K562 (cell line): ENCODE data around the gene FLT1. TPM values are rescaled to one million over a fixed set of nuclear protein-coding genes. Genes with fewer than 3 reads are reported as not detected.

ENCODE experiments used
- CEBPB ChIP-seq: fragments of 450-650 bp; IDR thresholded peaks from 2 replicates; pipeline ENCODE4 v1.6.1; 2016; ENCODE audit warnings: missing genetic modification characterization, missing compliant biosample characterization
- DPF2 ChIP-seq: fragments of 450-650 bp; IDR thresholded peaks from 2 replicates; pipeline ENCODE4 v1.6.1; 2016
- FOS ChIP-seq: IDR thresholded peaks from 3 replicates; pipeline ENCODE4 v1.6.1; 2011; ENCODE audit not compliant: insufficient read length; ENCODE audit errors: extremely low read depth
- HES1 ChIP-seq: fragments of 450-650 bp; IDR thresholded peaks from 2 replicates; pipeline ENCODE4 v1.6.1; 2016; ENCODE audit warnings: low read depth, mild to moderate bottlenecking, moderate library complexity
- JUNB ChIP-seq: fragments of 450-650 bp; formaldehyde crosslinking; conservative IDR thresholded peaks from 2 replicates; pipeline ENCODE4 v1.4.0; 2020; ENCODE audit warnings: mild to moderate bottlenecking
- OTX1 ChIP-seq: fragments of 450-650 bp; formaldehyde crosslinking; IDR thresholded peaks from 2 replicates; pipeline ENCODE4 v1.4.0; 2022; ENCODE audit warnings: mild to moderate bottlenecking
- POLR2A ChIP-seq: fragments of 450-650 bp; conservative IDR thresholded peaks from 2 replicates; pipeline ENCODE4 v1.6.1; 2016
- TRIM24 ChIP-seq, 2 experiments: fragments of 450-650 bp; IDR thresholded peaks; 2 replicates each; pipeline ENCODE4 v1.6.1; 2016
- polyA plus RNA-seq, 8 experiments: library from polyadenylated mRNA; depleted of rRNA in 4 of 8; stranded (reverse) in 5 of 8; unstranded in 3 of 8; fragments of >200 nt; fragmentation: Nextera tagmentation in 2 of 8; fragmentation: Illumina TruSeq in 1 of 8; extraction: Ambion mirVana in 2 of 8; extraction: Trizol in 1 of 8; gene quantifications; 2 replicates each; pipeline versions ENCODE4 v1.2.1 to v1.2.3, GENCODE V29; 2011 to 2014; ENCODE audit warnings: inconsistent platforms in 1 of 8, missing spikeins in 1 of 8
- total RNA-seq, 7 experiments: library from RNA; depleted of rRNA in 6 of 7; stranded (reverse); fragments of >200 nt in 6 of 7; fragmentation: Illumina TruSeq in 2 of 7; extraction: Trizol in 2 of 7; gene quantifications; 2 replicates each; pipeline versions ENCODE4 v1.2.1 to v1.2.3, GENCODE V29; 2011 to 2021; ENCODE audit warnings: low replicate concordance in 1 of 7
- TF ChIP-seq, protein P1 (sequence below): fragments of 450-650 bp; IDR thresholded peaks from 2 replicates; pipeline ENCODE4 v1.6.1; 2016; ENCODE audit warnings: mild to moderate bottlenecking, moderate library complexity
- TF ChIP-seq, protein P2 (sequence below): IDR thresholded peaks from 2 replicates; pipeline ENCODE4 v1.6.1; 2012; ENCODE audit warnings: low read depth, low read length, improper control_type of control experiment, borderline replicate concordance

Gene FLT1
- total and polyA plus RNA-seq, 9 of the 15 experiments (the other 6 are each of a cell fraction or from before 2014, with no cell fraction given) = 0.01 to 2.0 (median 0.22) TPM

- TF ChIP-seq FOS = peak; percentile 62
- TF ChIP-seq, protein P1, sequence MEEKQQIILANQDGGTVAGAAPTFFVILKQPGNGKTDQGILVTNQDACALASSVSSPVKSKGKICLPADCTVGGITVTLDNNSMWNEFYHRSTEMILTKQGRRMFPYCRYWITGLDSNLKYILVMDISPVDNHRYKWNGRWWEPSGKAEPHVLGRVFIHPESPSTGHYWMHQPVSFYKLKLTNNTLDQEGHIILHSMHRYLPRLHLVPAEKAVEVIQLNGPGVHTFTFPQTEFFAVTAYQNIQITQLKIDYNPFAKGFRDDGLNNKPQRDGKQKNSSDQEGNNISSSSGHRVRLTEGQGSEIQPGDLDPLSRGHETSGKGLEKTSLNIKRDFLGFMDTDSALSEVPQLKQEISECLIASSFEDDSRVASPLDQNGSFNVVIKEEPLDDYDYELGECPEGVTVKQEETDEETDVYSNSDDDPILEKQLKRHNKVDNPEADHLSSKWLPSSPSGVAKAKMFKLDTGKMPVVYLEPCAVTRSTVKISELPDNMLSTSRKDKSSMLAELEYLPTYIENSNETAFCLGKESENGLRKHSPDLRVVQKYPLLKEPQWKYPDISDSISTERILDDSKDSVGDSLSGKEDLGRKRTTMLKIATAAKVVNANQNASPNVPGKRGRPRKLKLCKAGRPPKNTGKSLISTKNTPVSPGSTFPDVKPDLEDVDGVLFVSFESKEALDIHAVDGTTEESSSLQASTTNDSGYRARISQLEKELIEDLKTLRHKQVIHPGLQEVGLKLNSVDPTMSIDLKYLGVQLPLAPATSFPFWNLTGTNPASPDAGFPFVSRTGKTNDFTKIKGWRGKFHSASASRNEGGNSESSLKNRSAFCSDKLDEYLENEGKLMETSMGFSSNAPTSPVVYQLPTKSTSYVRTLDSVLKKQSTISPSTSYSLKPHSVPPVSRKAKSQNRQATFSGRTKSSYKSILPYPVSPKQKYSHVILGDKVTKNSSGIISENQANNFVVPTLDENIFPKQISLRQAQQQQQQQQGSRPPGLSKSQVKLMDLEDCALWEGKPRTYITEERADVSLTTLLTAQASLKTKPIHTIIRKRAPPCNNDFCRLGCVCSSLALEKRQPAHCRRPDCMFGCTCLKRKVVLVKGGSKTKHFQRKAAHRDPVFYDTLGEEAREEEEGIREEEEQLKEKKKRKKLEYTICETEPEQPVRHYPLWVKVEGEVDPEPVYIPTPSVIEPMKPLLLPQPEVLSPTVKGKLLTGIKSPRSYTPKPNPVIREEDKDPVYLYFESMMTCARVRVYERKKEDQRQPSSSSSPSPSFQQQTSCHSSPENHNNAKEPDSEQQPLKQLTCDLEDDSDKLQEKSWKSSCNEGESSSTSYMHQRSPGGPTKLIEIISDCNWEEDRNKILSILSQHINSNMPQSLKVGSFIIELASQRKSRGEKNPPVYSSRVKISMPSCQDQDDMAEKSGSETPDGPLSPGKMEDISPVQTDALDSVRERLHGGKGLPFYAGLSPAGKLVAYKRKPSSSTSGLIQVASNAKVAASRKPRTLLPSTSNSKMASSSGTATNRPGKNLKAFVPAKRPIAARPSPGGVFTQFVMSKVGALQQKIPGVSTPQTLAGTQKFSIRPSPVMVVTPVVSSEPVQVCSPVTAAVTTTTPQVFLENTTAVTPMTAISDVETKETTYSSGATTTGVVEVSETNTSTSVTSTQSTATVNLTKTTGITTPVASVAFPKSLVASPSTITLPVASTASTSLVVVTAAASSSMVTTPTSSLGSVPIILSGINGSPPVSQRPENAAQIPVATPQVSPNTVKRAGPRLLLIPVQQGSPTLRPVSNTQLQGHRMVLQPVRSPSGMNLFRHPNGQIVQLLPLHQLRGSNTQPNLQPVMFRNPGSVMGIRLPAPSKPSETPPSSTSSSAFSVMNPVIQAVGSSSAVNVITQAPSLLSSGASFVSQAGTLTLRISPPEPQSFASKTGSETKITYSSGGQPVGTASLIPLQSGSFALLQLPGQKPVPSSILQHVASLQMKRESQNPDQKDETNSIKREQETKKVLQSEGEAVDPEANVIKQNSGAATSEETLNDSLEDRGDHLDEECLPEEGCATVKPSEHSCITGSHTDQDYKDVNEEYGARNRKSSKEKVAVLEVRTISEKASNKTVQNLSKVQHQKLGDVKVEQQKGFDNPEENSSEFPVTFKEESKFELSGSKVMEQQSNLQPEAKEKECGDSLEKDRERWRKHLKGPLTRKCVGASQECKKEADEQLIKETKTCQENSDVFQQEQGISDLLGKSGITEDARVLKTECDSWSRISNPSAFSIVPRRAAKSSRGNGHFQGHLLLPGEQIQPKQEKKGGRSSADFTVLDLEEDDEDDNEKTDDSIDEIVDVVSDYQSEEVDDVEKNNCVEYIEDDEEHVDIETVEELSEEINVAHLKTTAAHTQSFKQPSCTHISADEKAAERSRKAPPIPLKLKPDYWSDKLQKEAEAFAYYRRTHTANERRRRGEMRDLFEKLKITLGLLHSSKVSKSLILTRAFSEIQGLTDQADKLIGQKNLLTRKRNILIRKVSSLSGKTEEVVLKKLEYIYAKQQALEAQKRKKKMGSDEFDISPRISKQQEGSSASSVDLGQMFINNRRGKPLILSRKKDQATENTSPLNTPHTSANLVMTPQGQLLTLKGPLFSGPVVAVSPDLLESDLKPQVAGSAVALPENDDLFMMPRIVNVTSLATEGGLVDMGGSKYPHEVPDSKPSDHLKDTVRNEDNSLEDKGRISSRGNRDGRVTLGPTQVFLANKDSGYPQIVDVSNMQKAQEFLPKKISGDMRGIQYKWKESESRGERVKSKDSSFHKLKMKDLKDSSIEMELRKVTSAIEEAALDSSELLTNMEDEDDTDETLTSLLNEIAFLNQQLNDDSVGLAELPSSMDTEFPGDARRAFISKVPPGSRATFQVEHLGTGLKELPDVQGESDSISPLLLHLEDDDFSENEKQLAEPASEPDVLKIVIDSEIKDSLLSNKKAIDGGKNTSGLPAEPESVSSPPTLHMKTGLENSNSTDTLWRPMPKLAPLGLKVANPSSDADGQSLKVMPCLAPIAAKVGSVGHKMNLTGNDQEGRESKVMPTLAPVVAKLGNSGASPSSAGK = no peak
- TF ChIP-seq JUNB = 0 out of 2 replicates have a peak, but pooled peaks have one; percentile 15
- TF ChIP-seq DPF2 = peak; percentile 89
- TF ChIP-seq, protein P2, sequence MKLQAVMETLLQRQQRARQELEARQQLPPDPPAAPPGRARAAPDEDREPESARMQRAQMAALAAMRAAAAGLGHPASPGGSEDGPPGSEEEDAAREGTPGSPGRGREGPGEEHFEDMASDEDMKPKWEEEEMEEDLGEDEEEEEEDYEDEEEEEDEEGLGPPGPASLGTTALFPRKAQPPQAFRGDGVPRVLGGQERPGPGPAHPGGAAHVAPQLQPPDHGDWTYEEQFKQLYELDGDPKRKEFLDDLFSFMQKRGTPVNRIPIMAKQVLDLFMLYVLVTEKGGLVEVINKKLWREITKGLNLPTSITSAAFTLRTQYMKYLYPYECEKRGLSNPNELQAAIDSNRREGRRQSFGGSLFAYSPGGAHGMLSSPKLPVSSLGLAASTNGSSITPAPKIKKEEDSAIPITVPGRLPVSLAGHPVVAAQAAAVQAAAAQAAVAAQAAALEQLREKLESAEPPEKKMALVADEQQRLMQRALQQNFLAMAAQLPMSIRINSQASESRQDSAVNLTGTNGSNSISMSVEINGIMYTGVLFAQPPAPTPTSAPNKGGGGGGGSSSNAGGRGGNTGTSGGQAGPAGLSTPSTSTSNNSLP = 0 out of 2 replicates have a peak, but pooled peaks have one; percentile 9
- no peak for TF ChIP-seq POLR2A
- TF ChIP-seq TRIM24 (IDR thresholded peaks at IDR 0.05) = peak; percentile 67 to 76
- TF ChIP-seq HES1 = no peak
- no peak for TF ChIP-seq OTX1 (CRISPR knock-in tag)
- TF ChIP-seq CEBPB (tag) = peak; percentile 87
Observed at GRCh38 chr13:28475916-28476725, 18.8 kb downstream of the FLT1 start (continued).
